Erythroblast (primary cell): ENCODE results near the gene KRTAP4-5.

Source experiments
- GATA1 ChIP-seq: IDR thresholded peaks from 2 replicates; pipeline ENCODE4 v1.6.1; 2011; ENCODE audit warnings: low read depth, mild to moderate bottlenecking, control low read depth, low read length, moderate library complexity
- POLR2A ChIP-seq: IDR thresholded peaks from 2 replicates; pipeline ENCODE4 v1.6.1; 2011; ENCODE audit warnings: mild to moderate bottlenecking, low read length

GRCh38 chr17:41140360-41141131 is 9.1 kb downstream of the KRTAP4-5 start, which contains the start of gene KRTAP4-6:
- TF ChIP-seq POLR2A (no peak), GATA1 (no peak)
